ENCODE results near the gene CGB7.

The CGB7 gene

GRCh38 chr19:49014870-49015255 lies 42.7 kb downstream of the CGB7 start:
- DNase-seq, result no peak

- no peak for DNase-seq
Observed at GRCh38 chr19:49014123-49014869, 43.3 kb downstream of the CGB7 start.

DNA sequence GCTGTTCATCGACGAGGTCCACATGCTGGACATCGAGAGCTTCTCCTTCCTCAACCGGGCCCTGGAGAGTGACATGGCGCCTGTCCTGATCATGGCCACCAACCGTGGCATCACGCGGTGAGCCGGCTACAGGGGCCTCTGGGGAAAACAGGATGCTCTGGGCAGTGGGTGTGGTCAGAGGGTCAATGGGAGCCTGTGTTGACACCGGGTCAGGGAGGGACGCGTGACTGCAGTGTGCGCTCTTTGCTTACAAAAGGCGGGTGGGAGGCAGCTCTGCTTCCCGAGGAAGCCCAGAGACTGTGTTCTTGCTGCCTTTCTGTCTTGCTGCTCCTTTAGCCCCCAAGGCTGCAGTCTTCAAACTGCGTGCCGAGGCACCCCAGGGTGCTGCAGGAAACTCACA lies 46.4 kb downstream of the CGB7 start:
- no peak for DNase-seq

- no peak for DNase-seq
Observed at GRCh38 chr19:49010453-49010852, 47.1 kb downstream of the CGB7 start.

DNA sequence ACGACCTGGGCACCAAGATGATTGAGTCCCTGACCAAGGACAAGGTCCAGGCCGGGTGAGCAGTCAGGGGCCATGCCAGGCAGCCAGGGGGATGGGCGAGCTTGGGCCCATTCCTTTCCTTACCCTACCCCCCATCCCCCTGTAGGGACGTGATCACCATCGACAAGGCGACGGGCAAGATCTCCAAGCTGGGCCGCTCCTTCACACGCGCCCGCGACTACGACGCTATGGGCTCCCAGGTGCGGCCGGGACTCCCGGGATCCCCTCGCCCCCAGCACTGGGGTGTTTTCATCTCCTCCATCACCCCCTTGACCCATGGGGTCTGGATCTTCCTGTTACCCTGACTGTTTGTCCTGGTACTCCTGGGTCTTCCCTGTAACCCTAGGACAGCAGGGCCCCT lies 47.7 kb downstream of the CGB7 start:
- DNase-seq, result no peak

- no peak for DNase-seq
Observed at GRCh38 chr19:49006905-49007304, 50.6 kb downstream of the CGB7 start.

DNA sequence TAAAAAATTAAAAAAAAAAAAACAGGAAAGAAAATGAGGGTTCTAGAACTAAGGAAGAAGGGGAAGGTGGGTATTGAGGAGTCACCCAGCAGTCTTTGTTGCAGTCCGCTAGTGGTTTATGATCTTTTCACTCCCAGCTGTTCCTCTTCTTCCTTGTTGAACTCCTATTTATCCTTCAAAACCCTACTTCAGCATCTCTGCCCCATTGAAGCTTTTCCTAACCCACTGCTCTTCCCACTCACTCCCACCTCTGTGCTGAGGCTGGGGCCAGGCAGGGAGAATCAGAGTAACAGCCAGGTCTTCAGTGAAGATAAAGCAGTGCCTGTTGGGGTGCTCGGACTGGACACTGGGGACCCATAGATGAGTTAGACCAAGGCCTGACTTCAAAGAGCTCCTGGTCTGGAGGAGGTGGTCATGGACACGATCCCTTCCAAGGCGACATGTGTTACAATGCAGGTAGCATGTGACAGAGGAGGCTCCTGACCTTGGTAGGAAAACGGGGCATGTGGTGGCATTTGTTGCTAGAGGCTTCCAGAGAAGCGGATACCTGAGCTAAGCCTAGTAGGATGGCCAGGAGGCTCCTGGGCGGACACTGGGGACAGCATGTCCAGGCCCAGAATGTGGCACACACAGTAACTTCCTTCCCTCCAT lies 52.5 kb downstream of the CGB7 start:
- no peak for DNase-seq

All from SIG-M5 (cell line).